Kidney capillary endothelial cell (primary cell): Measurements from ENCODE around the gene CERS6.
"Not testable (repeated sequence)": the region's sequence is repeated elsewhere in the genome, so short reads cannot be mapped to it uniquely, and the experiment has no call there.

Experiments
- DNase-seq: peaks from one replicate; pipeline ENCODE4 v3.0.0-alpha.2; 2018; ENCODE audit warnings: low spot score

The CERS6 gene

GRCh38 chr2:168642873-168643272, 186.8 kb downstream of the CERS6 start:
- no peak for DNase-seq

- no peak for DNase-seq
Measured at GRCh38 chr2:168643979-168644378, 187.9 kb downstream of the CERS6 start.

- no peak for DNase-seq
Measured at GRCh38 chr2:168645696-168646338, 189.7 kb downstream of the CERS6 start.

- DNase-seq, result no peak
Measured at GRCh38 chr2:168649105-168649504, 193.0 kb downstream of the CERS6 start.

GRCh38 chr2:168649562-168649961, 193.5 kb downstream of the CERS6 start:
- no peak for DNase-seq

- DNase-seq, result no peak
Measured at GRCh38 chr2:168650139-168650538, 194.1 kb downstream of the CERS6 start.

- DNase-seq, result no peak
Measured at GRCh38 chr2:168650781-168651180, 194.7 kb downstream of the CERS6 start.

GRCh38 chr2:168652997-168653921, 197.2 kb downstream of the CERS6 start:
- no peak for DNase-seq

- DNase-seq, result no peak
Measured at GRCh38 chr2:168654705-168655104, 198.6 kb downstream of the CERS6 start.

GRCh38 chr2:168655207-168655606, 199.1 kb downstream of the CERS6 start:
- no peak for DNase-seq

- not testable (repeated sequence) for DNase-seq
Measured at GRCh38 chr2:168657378-168657777, 201.3 kb downstream of the CERS6 start.

GRCh38 chr2:168658706-168659105, 202.6 kb downstream of the CERS6 start:
- DNase-seq, result no peak

- no peak for DNase-seq
Measured at GRCh38 chr2:168660870-168661862, 205.1 kb downstream of the CERS6 start.

GRCh38 chr2:168661863-168662256, 205.8 kb downstream of the CERS6 start:
- no peak for DNase-seq

GRCh38 chr2:168662651-168663208, 206.7 kb downstream of the CERS6 start:
- DNase-seq, result no peak

- DNase-seq, result no peak
Measured at GRCh38 chr2:168663993-168664392, 207.9 kb downstream of the CERS6 start.

GRCh38 chr2:168664715-168665114, 208.6 kb downstream of the CERS6 start:
- DNase-seq, result not testable (repeated sequence)

- DNase-seq, result no peak
Measured at GRCh38 chr2:168666339-168666738, 210.3 kb downstream of the CERS6 start.

GRCh38 chr2:168667156-168667555, 211.1 kb downstream of the CERS6 start:
- DNase-seq, result no peak

GRCh38 chr2:168669151-168669550, 213.1 kb downstream of the CERS6 start:
- no peak for DNase-seq

- DNase-seq, result no peak
Measured at GRCh38 chr2:168670478-168670877, 214.4 kb downstream of the CERS6 start.

GRCh38 chr2:168671932-168672331, 215.9 kb downstream of the CERS6 start:
- DNase-seq, result no peak
